H4 (cell line): ENCODE results near the gene PRRT2. TPM values are rescaled to one million over a fixed set of nuclear protein-coding genes. Genes with fewer than 3 reads are reported as not detected.
A peak's percentile ranks its signal among the peaks of the same experiment; 100 is the strongest.
"Not testable (repeated sequence)": the region's sequence is repeated elsewhere in the genome, so short reads cannot be mapped to it uniquely, and the experiment has no call there.

Experiments
- DNase-seq: peaks from one replicate; pipeline ENCODE4 v3.0.0-alpha.2; 2015; ENCODE audit warnings: low spot score
- total RNA-seq: library from RNA; depleted of rRNA; stranded (reverse); fragments of >200 nt; shearing (Covaris generic); gene quantifications from 2 replicates; pipeline ENCODE4 v1.2.3, GENCODE V29; 2014; rRNA removed

Gene PRRT2
- 0.14 and 1.0 TPM in 2 replicates for total RNA-seq

DNA sequence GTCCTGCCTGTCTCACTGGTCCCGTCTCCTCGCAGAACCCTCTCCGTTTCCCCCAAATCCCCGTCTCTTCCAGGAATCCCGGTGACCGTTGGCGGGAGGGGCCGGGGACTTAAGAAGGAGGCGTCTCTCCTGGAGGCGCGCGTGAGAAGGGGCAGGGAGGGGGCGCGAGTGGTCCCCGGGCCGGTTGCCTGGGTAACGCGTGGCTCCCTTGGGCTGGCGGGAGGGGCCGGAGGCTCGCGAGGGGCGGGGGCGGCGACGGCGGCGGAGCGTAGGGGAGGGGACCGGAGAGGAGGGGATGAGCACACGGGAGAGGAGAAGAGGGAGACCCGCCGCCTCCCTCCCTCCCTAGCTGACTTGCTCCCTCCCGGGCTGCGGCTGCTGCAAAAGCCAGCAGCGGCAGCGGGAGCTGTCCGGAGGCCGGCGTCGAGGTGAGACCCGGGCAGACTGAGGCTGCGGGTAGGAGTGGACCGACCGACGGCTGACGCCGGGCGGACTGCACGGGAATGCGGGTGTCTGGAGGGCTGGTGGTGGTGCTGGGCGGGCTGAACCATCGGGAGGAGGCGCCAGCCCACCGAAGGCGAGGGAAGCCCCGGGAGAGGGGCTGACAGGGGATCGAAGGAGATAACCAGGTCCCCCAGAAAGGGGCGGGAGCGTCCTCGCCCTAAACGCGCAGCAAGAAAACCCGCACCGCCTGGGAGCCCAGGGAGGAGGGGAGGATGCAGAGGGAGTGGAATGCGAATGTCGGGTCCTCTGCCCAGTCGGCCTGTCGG is at the start of gene PRRT2:
Gene PRRT2 (plus strand): TSS at position 298 of the 770 bp plus-strand sequence. CDS start 862 bp downstream, outside the sequence.
- peak; percentile 39 for DNase-seq

- DNase-seq: no peak
Measured at GRCh38 chr16:29763326-29763725, 48.7 kb upstream of the PRRT2 start.

GRCh38 chr16:29765167-29766032 is 46.6 kb upstream of the PRRT2 start:
- no peak for DNase-seq

DNA sequence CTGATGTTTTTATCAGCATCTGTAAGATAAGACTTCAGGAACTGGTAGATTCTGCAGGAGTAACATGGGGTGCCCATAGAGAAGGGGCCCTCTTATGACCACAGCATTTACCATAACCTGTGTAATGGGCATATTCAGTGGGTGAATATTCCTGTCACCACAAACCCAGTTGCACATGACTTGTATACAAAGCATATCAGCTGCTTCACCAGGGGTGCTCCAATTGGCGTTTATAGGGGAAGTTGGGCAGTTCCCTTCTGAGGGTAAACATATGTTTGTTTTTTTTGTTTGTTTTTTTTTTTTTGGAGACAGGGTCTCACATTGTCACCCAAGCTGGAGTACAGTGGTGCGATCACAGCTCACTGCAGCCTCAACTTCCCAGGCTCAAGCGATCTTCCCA is 45.4 kb upstream of the PRRT2 start:
- no peak for DNase-seq

DNA sequence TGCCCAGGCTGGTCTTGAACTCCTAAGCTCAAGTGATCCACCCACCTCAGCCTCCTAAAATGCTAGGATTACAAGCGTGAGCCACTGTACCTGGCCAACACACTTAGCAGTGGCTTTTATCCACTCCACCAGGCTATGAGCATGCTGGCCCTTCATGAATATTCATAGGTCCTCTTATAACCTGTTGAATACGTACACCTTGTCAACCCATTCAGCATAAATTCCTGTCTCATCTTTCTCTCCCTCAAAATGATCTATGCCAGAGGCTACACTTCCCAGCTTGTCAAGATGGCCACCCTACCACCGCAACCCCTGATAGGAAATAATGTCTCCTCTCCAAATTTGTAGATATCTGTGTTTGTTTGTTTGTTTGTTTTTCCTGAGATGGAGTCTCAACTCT is 44.9 kb upstream of the PRRT2 start:
- DNase-seq: no peak

DNA sequence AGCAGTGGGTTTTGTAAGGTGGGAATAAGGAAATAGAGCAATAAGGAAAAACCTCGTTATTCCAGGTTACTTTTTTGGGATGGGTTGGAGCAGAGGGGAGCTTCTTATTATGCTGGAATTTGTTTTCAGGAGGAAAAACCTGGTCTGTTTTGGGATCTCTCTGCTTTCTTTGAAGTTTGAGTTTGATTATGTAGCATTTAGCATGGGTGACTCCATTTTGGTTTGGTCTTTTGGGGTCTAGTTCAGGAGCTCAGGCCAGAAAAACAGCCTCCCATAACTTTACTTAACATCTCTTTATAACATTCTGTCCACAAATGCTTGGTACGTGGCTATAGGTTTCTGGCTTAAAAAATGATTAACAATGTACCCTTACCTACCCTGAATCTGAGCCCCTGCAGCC is 42.5 kb upstream of the PRRT2 start:
- DNase-seq: no peak

DNA sequence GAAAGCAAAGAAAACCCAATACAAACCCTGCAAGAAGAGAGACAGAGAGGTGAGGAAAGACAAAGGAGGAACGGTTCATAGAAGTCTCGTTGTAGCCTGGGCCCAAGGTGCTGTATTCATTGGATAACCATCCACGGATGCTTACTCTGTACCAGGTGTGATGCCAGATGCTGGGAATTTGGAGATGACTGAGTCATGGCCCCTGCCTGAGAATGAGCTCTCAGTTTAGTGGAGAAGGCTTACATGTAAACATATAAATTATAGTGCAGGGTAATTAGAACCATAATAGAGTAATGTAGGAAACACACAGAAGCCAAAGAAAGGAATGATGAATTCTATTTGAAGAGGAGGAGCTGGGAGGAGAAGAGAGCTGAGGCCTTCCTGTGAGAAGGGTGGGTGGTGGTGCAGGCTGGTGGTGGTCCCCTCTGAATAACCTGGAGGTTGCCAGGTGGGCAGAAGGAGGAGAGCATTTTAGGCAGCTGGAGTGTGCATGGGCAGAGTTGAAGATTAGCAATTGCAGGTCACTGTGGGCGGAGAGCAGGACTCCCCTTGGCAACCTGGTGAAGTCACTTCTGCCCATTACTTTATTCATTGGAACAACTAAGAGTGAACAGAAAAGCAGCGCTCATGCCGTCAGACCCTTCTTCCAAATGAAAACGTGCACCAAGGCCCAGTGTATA is 41.6 kb upstream of the PRRT2 start:
- no peak for DNase-seq

DNA sequence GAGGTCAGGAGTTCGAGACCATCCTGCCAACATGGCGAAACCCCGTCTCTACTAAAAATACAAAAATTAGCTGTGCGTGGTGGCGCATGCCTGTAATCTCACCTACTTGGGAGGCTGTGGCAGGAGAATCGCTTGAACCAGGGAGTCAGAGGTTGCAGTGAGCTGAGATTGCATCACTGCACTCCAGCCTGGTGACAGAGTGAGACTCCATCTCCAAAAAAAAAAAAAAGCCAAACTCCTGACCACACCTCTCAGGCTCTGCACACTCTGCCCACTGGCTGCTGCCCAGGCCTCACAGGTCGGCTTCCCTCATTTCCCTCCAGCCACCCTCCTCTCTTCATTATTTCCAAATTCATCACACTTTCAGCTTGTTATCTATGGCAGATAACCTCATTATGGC is 39.7 kb upstream of the PRRT2 start:
- DNase-seq: not testable (repeated sequence)

- no peak for DNase-seq
Measured at GRCh38 chr16:29774730-29775129, 37.3 kb upstream of the PRRT2 start.

DNA sequence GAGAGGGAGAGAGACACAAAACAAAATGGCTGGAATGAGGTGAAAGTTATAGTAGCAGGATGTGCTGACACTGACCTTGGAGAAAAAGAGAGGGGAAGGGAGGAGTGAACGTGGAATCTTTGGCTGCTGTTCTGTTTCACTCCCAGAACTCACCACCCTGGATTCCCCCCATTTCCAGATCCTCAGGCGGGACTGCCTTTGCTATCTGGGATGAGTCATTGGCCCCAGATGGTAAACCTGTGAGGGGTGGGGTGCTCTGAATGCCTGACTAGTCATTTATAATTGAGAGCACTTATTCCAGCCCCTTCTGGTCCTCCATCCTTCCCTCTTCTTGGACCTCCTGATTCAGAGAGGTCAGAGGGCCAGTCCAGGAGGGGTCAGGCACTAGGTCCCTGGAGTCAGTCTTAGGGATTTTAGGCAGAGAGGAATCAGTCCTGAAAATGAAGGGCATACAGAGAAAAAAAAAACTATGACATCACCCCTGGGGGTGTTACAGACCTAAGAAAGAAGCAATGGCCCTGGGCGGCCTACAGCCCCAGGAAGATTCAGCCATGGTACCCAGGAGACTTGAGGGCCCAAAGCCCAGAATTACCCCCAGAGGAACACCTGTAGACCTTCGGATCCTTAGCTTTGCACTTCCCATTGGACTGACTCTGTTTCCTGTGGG is 36.1 kb upstream of the PRRT2 start:
- peak; percentile 35 for DNase-seq

- DNase-seq: no peak
Measured at GRCh38 chr16:29777576-29778350, 34.2 kb upstream of the PRRT2 start, which contains the start of gene ZG16. TSS of gene ZG16 (plus strand) at chr16:29778256. CDS start at chr16:29779267, 1,011 bp downstream.

DNA sequence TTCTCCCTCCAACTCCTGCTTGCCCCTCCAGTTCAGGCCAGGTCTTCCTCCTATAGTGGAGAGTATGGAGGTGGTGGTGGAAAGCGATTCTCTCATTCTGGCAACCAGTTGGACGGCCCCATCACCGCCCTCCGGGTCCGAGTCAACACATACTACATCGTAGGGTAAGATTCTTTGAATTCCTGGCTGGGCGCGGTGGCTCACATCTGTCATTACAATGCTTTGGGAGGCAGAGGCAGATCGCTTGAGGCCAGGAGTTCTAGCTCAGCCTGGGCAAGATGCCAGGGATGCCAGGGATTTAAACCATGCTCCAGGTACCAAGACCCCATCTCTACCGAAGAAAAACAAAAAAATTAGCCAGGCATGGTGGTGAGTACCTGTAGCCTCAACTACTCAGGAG is 32.5 kb upstream of the PRRT2 start:
- DNase-seq: no peak

GRCh38 chr16:29783094-29783953 is 28.7 kb upstream of the PRRT2 start:
- DNase-seq: not testable (repeated sequence)

- no peak for DNase-seq
Measured at GRCh38 chr16:29784157-29784556, 27.8 kb upstream of the PRRT2 start.

GRCh38 chr16:29784901-29785500 is 27.0 kb upstream of the PRRT2 start:
- DNase-seq: no peak

- DNase-seq: not testable (repeated sequence)
Measured at GRCh38 chr16:29787155-29787554, 24.8 kb upstream of the PRRT2 start.

GRCh38 chr16:29789775-29790182 is 22.2 kb upstream of the PRRT2 start:
- DNase-seq: no peak

DNA sequence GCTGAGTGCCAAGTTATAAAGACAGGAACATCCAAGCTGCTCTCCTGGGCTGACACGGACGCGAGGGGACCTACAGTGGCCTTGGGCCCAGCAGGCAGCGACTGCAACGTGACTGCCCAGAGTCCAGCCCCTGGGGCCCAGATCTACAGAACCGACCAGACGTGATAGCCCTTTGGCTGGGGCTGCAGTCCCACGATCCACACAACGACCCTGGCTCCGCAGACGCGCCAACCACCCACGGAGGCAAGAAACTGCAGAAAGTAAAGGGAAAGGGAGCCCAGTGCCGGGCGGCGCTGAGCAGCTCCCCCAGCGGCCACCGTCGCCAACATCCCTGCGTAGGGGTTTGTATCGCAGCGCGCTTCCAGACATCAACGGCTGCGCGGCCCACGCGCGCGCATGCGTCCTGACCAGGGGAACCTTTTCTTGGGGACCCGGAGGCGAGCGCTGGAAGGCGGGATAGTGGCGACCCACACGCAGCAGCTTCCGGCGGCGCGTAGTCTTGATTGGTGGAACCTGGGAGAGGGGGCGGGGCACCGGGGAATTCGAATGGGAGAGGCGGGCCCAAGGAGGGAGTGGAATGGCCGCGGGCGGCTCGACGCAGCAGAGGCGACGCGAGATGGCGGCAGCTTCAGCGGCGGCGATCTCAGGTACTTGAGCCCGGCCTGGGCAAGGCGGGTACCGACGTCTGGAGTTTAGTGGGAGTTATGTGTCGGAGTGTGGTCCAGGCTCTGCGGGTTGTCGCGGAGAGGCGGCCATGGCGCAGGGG is 21.6 kb upstream of the PRRT2 start, which contains the start of gene KIF22:
Gene KIF22 (plus strand): TSS at position 569 of the 766 bp plus-strand sequence. CDS start 9 bp downstream, at position 578.
- DNase-seq: peak; percentile 97
